Bone marrow (tissue), 2 donors: Measurements from ENCODE around the gene DEFB113.

Source experiments
- DNase-seq, 2 donors: peaks; one replicate each; lab custom pipeline; 2025; lab: John Stamatoyannopoulos, UW

The DEFB113 gene

DNA sequence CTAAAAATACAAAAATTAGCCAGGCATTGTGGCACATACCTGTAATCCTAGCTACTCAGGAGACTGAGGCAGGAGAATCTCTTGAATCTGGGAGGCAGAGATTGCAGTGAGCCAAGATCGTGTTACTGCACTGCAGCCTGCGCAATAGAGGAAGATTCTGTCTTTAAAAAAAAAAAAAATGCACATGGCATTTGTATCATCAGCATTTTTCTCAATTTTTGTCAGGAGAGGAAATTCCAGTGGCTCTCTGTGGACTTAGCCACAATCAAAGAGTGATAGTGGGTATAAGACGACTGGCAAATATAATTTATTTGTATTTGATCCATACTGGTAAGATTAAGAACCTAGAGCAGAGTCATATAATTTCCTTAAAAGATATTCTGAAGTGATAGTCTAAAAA, 34.0 kb downstream of the DEFB113 start:
- no peak for DNase-seq

DNA sequence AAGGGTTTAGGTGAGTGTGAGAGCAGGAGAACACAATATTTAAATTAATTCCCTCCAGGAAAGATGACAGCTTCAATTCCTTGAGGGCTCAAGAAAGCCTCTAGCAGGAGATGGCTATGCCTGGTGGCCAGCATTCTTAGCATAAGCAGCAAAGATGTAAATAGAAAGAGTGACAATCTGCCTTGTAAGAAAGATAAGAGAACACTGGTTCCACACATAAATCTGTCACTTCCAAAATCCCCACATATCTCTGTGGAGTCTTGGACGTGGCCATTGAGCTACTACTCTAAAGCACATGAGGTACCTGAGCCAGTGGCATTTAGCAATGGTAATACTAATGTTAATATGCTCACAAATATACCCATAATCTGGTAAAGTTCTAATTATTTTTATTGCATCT, 34.7 kb downstream of the DEFB113 start:
- no peak for DNase-seq

DNA sequence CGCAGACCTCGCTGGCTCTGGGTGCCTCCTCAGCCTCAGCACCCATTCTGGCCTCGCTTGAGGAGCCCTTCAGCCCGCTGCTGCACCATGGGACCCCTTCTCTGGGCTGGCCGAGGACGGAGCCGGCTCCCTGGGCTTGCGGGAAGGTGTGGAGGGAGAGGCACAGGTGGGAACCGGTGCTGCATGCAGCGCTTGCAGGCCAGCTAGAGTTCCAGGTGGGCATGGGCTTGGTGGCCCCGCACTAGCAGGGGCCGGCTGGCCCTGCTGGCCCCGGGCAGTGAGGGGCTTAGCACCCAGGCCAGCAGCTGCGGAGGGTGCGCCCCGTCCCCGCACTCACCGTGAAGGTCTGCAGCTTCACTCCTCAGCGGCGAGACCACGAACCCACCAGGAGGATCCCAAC, 35.9 kb downstream of the DEFB113 start:
- no peak for DNase-seq

DNA sequence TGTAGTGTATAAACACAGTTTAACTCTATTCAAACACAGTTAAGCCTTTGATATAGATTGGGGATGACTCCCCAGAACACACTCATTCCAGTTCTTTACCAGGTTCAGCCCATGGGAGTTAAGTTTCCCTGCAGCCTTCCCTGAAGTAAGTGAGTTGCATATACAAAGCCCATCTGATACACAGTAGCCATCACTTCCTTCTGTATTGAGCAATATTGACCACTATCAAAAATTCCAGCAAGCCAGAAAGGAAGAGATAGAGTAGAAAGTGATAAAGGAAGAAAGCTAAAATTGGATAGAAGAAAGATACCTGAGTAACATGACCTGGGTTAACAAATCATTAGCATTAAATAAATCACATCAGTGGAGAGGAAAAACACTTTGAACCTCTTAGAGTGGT, 40.1 kb downstream of the DEFB113 start:
- no peak for DNase-seq

DNA sequence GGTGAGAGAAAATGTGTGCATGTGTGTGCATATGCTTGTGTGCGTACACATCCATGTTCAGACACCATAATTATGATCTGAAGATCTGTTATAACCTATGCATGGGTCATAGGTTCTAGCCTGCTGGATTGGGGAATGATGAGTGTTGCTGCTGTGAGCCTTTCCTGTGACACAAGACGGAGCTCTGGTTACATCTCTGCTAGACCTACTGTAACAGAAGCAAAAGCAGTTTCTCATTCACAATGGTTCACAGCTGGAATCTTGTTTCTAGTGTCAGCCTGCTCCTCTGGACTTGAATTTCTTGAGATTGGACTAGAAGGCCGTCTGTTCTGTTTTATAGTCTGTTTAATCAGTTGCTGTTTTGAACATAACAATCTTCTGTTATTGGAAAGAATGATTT, 45.6 kb downstream of the DEFB113 start:
- no peak for DNase-seq

DNA sequence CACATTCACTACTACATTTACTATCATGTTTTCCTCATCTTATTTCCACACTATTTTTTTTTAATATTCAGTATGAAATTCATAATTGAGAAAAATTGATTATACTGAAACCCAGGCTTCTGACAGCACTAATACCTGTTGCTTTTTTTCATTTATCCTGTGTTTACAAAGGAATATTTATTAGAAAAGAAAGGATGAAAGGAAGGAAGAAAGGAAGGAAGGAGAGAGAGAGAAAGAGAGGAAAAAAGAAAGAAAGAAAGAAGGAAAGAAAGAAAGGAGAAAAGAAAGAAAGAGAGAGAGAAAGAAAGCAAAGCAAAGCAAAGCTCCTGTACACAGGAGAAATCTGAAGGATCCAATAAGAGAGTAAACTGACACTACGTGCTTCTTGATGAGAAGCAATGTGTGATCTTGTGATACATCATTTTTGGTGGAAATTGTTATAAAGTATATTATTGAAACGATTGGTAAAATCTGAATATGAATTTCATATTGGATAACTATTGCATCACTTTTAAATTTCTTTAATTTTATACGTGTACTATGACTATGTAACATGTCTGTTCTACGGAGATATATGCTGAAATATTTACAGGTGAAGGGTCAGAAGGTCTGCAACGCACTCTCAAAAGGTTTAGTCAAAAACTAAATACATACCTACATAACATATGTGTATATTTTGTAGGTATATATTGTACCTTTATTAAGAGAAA, 49.3 kb downstream of the DEFB113 start:
- DNase-seq = no peak

DNA sequence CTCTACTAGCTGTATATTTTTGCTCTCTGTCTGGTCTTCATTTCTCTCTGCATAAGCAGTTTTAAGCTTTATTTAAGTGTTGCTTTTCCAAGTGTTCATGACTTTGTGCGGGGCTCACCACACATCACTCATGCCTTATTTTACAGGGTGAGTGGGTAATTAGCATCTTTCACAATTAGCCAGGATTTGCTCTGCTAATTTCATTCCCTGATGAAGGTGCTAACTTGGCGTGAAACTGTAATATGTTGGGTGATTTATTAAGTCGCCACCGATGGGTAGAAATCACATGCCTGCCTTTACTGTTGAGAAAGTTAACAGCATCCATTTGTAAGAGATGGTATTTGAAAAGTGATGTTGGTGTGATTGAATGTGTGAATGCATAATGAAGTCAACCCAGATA, 50.2 kb downstream of the DEFB113 start:
- no peak for DNase-seq

DNA sequence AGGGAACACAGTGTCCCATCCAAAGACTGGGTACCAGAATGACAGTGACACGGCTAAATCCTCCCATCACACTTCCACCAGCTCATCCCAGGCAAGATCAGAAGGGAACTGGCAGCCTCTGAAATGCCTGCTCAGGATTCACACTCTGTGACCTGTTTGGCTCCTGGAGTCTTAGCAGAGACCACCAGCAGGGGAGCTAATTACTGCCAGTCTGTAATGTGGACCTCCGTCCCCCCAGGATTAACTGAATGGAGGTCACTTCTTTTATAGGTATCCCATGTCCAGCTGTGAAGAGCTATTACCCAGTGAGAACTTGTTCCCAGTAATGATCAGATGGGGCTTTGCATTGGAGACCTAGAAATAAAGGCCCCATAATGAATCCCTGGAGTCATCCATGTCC, 50.6 kb downstream of the DEFB113 start:
- DNase-seq = no peak
